Tibial nerve (tissue), 4 donors: ENCODE results near the gene LSM12. TPM values are rescaled to one million over a fixed set of nuclear protein-coding genes. Genes with fewer than 3 reads are reported as not detected.

ENCODE experiments used
- DNase-seq, 2 donors: peaks; one replicate each; pipeline ENCODE4 v3.0.0-alpha.2; 2019; ENCODE audit warnings: low spot score in 2 of 2
- H3K27ac ChIP-seq, 4 donors: fragments of 200-600 bp; sonication (generic) in 3 of 4; one replicate each; pipeline ENCODE4 v1.5.1; 2017 to 2019; ENCODE audit warnings: mild to moderate bottlenecking in 1 of 4
- H3K27me3 ChIP-seq, 2 donors: fragments of 200-600 bp; sonication (generic) in 1 of 2; one replicate each; pipeline versions ENCODE4 v1.5.1 to v1.6.0; 2017 to 2019
- H3K36me3 ChIP-seq, 3 donors: fragments of 200-600 bp; sonication (generic); one replicate each; pipeline ENCODE4 v1.5.1; 2018 to 2019
- H3K4me1 ChIP-seq, 4 donors: fragments of 200-600 bp; sonication (generic) in 3 of 4; one replicate each; pipeline ENCODE4 v1.5.1; 2017 to 2019
- H3K4me3 ChIP-seq, 4 donors: fragments of 200-600 bp; sonication (generic) in 3 of 4; one replicate each; pipeline ENCODE4 v1.5.1; 2017 to 2019; ENCODE audit warnings: mild to moderate bottlenecking in 1 of 4, moderate library complexity in 1 of 4
- H3K9me3 ChIP-seq, 4 donors: fragments of 200-600 bp; sonication (generic) in 3 of 4; one replicate each; pipeline ENCODE4 v1.5.1; 2017 to 2019
- EP300 ChIP-seq, 2 donors: sonication (generic); formaldehyde crosslinking; IDR thresholded peaks; one replicate each; pipeline ENCODE4 v1.6.1; 2017; ENCODE audit warnings: antibody characterized with exemption in 2 of 2, mild to moderate bottlenecking in 1 of 2
- POLR2A ChIP-seq, 2 donors: fragments of 450-650 bp; IDR thresholded peaks; one replicate each; pipeline ENCODE4 v1.6.1; 2017; ENCODE audit warnings: antibody characterized with exemption in 2 of 2, mild to moderate bottlenecking in 2 of 2, moderate library complexity in 2 of 2
- WGBS, 2 donors: methylation state at CpG; one replicate each; pipeline ENCODE4 v1.1.5; 2018; 5-methylcytosine and 5-hydroxymethylcytosine counted together
- total RNA-seq, 4 donors: library from RNA; depleted of rRNA; stranded (reverse); fragments of >200 nt; gene quantifications; one replicate each; pipeline ENCODE4 v1.1.0, GENCODE V29; 2016
- TF ChIP-seq, protein P1 (sequence below), 5 experiments: fragments of 200-600 bp in 3 of 5; fragments of 450-650 bp in 2 of 5; sonication (generic) in 3 of 5; IDR thresholded peaks; one replicate each; pipeline ENCODE4 v1.5.1; 2016 to 2019; ENCODE audit warnings: antibody characterized with exemption in 5 of 5, mild to moderate bottlenecking in 3 of 5, moderate library complexity in 2 of 5

The LSM12 gene
- total RNA-seq, 4 donors from 2014 or later = 18.2 to 37.2 (median 23.9) TPM

DNA sequence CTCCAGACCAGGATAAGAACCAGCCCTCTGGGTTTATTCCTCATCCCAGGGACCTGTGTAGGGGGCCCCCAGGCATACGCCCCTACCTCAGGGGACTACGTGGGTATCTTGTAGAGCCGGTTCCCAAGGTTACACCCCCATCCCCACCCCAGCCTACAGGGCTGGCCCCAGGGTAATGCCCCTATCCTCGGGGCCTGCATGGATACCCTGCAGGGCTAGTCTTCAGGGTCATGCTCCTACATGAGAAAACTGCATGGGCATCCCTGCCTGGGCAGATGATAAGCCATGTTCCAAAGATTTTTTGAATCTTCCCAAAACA is 42.8 kb upstream of the LSM12 start:
- H3K9me3 ChIP-seq = no peaks in the 10 kb centered on the region
- TF ChIP-seq EP300 (IDR thresholded peaks at IDR 0.05) (no peak), POLR2A (IDR thresholded peaks at IDR 0.05) (no peak)
- TF ChIP-seq, protein P1, sequence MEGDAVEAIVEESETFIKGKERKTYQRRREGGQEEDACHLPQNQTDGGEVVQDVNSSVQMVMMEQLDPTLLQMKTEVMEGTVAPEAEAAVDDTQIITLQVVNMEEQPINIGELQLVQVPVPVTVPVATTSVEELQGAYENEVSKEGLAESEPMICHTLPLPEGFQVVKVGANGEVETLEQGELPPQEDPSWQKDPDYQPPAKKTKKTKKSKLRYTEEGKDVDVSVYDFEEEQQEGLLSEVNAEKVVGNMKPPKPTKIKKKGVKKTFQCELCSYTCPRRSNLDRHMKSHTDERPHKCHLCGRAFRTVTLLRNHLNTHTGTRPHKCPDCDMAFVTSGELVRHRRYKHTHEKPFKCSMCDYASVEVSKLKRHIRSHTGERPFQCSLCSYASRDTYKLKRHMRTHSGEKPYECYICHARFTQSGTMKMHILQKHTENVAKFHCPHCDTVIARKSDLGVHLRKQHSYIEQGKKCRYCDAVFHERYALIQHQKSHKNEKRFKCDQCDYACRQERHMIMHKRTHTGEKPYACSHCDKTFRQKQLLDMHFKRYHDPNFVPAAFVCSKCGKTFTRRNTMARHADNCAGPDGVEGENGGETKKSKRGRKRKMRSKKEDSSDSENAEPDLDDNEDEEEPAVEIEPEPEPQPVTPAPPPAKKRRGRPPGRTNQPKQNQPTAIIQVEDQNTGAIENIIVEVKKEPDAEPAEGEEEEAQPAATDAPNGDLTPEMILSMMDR (IDR thresholded peaks at IDR 0.05) = no peak
- peaks cover 5 to 98% (median 58%) of the 10 kb centered on the region in 4 donors for H3K4me1 ChIP-seq
- 57 to 72% methylated on average over 4 of the region's 4 CpGs for WGBS, 2 donors
- H3K4me3 ChIP-seq = peak overlapping the region in 1 of 4 donors; percentile 3
- H3K36me3 ChIP-seq = peaks cover 0 to 17% (median 0%) of the 10 kb centered on the region in 3 donors
- peak overlapping the region; percentile 66 to 82 (median 77) for H3K27ac ChIP-seq
- no peaks in the 10 kb centered on the region for H3K27me3 ChIP-seq
- no peak for DNase-seq

DNA sequence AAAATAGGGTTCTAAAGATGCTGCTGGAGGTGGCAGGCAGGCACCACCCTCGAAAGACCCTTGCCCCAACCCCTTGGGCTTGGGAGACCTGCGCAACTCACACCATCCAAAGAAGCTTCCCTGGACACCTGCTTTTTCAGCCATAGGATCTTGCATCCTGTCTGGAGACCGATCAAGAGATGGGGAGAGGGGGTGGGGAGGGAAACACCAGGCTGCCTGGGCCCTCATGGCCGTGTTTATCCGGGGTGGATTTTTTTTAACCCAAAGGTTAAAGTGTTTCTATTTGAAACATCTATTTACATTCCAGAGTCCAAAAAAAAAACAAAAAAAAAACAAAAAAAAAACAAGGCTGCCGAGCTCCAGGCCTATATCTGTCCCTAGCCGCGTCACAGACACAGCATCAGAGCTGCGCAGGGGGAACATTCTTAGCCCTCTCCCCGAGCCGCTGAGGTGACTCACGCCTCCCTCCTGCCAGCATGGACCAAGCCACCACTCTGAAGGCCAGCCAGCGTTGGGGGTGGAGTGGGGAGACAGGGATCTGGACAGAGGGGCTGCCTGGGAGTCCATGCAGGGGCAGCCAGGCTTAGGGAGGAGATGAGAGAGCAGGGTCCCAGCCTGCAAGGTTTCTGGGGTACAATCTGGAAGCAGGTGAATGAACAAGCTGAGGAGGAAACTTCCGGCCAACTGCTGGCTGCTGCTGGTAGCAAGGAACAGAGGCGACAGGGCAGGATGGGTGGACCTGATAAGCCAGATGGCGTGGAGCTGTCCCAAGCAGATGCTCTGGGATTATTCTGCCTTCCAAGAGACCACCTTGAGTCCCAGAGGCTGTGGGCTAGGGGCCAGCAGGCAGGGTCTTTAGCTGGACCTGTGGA is 42.2 kb upstream of the LSM12 start:
- Histone ChIP-seq H3K4me3 (peak overlapping the region in 1 of 4 donors; percentile 3), H3K27me3 (no peaks in the 10 kb centered on the region), H3K4me1 (peaks cover 5 to 98% (median 58%) of the 10 kb centered on the region in 4 donors), H3K9me3 (no peaks in the 10 kb centered on the region), H3K36me3 (peaks cover 0 to 11% (median 0%) of the 10 kb centered on the region in 3 donors), H3K27ac (peak overlapping the region; percentile 66 to 82 (median 77))
- 39 to 46% methylated on average over 16 of the region's 16 CpGs for WGBS, 2 donors
- TF ChIP-seq, protein P1 (IDR thresholded peaks at IDR 0.05) = no peak
- TF ChIP-seq EP300 (IDR thresholded peaks at IDR 0.05) (no peak), POLR2A (IDR thresholded peaks at IDR 0.05) (no peak)
- peak; percentile 54 to 67 for DNase-seq

DNA sequence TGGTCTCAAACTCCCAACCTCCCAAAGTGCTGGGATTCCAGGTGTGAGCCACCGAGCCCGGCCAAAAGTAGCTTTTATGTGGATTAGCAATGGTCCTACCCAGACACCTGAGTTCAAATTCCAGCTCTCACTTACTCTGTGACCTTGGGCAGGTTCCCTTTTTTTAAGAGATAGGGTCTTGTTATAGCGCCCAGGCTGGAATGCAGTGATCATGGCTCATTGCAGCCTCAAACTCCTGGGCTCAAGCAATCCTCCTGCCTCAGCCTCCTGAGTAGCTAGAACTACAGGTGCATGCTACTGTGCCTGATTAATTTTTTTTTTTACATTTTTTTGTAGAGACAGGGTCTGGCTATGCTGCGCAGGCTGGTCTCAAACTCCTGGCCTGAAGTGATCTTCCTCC is 40.3 kb upstream of the LSM12 start:
- H3K4me3 ChIP-seq = no peak overlapping the region
- TF ChIP-seq EP300 (IDR thresholded peaks at IDR 0.05) (no peak), POLR2A (IDR thresholded peaks at IDR 0.05) (no peak)
- TF ChIP-seq, protein P1 (IDR thresholded peaks at IDR 0.05) = no peak
- H3K27me3 ChIP-seq = no peaks in the 10 kb centered on the region
- peak overlapping the region in 1 of 4 donors; percentile 82 for H3K27ac ChIP-seq
- DNase-seq = no peak
- peaks cover 5 to 97% (median 47%) of the 10 kb centered on the region in 4 donors for H3K4me1 ChIP-seq
- peaks cover 0 to 8% (median 0%) of the 10 kb centered on the region in 3 donors for H3K36me3 ChIP-seq
- H3K9me3 ChIP-seq = no peaks in the 10 kb centered on the region
- WGBS, 2 donors = 92 to 94% methylated on average over 4 of the region's 4 CpGs

DNA sequence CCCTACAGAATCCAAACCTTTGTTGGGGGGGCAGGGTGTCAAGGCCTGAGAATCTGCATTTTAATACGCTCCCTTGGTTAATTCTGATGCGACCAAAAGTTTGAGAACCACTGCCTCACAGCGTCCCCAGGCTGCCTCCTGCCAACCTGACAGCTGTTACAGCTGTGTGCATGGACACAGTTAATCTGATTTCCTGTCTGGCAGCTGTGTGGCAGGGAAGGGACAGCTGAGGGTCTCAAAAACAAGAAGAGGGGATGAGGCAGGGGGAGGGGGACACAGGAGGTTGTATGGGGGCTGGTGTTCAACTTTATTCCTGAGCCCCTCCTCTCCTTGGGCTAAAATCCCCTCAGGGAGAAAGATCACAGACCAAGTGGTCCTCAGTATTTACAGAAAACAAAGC is 39.5 kb upstream of the LSM12 start:
- Histone ChIP-seq H3K9me3 (no peaks in the 10 kb centered on the region), H3K36me3 (peaks cover 0 to 8% (median 0%) of the 10 kb centered on the region in 3 donors), H3K27ac (peak overlapping the region in 2 of 4 donors; percentile 50 to 74), H3K27me3 (no peaks in the 10 kb centered on the region), H3K4me3 (no peak overlapping the region), H3K4me1 (peaks cover 5 to 93% (median 40%) of the 10 kb centered on the region in 4 donors)
- WGBS, 2 donors = 55 to 66% methylated on average over 3 of the region's 3 CpGs
- TF ChIP-seq EP300 (IDR thresholded peaks at IDR 0.05) = no peak
- TF ChIP-seq, protein P1 (IDR thresholded peaks at IDR 0.05) = no peak
- TF ChIP-seq POLR2A (IDR thresholded peaks at IDR 0.05) = no peak
- no peak for DNase-seq

DNA sequence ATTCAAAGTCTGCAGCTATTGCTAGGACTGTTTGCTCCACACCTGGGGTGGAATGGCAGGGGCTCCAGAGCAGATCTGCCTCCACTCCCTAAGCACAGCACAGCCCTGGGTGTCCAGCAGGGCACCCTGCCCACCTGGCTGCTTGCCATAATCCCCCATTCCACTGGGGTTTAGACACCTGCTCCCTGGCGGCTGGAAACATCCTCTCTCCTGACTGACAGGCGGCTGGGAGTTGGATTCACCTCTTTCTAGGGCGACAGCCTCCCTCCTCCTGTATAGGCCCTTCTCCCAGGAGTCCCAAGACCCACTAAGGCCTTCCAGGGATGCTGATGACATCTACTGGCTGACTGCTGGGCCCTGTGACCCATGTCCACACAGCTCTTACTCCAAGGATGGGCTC is 39.0 kb upstream of the LSM12 start:
- Histone ChIP-seq H3K36me3 (peaks cover 0 to 8% (median 0%) of the 10 kb centered on the region in 3 donors), H3K4me3 (no peak overlapping the region), H3K4me1 (peaks cover 3 to 88% (median 35%) of the 10 kb centered on the region in 4 donors), H3K9me3 (no peaks in the 10 kb centered on the region), H3K27me3 (no peaks in the 10 kb centered on the region), H3K27ac (peak overlapping the region in 2 of 4 donors; percentile 50 to 74)
- 51 to 90% methylated on average over 3 of the region's 3 CpGs for WGBS, 2 donors
- DNase-seq = no peak
- no peak for TF ChIP-seq POLR2A (IDR thresholded peaks at IDR 0.05)
- TF ChIP-seq EP300 (IDR thresholded peaks at IDR 0.05) = no peak
- TF ChIP-seq, protein P1 (IDR thresholded peaks at IDR 0.05) = no peak
